GM21360 (cell line): ENCODE measurements around the gene RNF26.
A peak's percentile ranks its signal among the peaks of the same experiment; 100 is the strongest.

Experiments used
- ATAC-seq: cut with Tn5 transposase; IDR thresholded peaks from one replicate; pipeline ENCODE4 v1.9.1; 2021; ENCODE audit warnings: mild to moderate bottlenecking, moderate library complexity; ENCODE audit not compliant: unreplicated experiment

Gene RNF26

DNA sequence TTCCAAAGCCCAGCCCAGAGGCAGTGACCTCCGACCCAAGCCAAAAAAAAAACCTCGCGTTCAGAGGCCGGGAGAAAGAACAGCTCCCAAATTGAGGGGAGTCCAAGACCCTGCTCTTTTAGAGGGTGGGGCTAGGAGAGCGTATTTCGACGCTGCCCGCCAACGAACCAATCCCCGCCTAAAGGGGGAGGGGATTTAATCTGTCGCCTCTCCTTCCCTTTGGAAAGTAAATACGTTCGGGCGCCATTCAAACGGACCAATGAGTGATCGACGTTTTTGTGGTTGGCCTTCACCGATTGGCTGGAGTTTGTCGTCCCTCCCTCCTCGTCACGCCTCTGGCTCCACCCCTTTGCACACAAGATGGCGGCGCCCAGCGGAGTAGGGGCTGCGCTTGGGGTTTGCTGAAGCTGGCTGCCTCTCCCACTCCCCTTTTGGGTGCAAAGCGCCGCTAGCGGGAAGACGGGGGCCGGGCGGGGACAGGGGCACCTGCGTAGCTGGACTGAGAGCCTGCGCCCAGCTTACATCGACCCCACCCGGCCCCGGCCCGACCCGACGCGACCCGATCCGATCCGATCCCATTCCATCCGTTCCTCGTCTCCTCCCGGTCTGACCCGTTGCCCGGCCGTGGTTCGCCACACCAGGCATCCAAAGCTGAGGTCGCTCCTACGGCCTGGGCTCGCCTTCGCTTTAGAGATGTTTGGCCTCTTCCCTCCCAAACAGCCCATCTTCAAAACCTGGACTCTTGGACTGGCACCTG, at the start of gene RNF26:
RNF26 (plus strand) TSS at position 354 of the 757 bp plus-strand sequence. CDS start 596 bp downstream, outside the sequence.
- peak; percentile 89 for ATAC-seq

DNA sequence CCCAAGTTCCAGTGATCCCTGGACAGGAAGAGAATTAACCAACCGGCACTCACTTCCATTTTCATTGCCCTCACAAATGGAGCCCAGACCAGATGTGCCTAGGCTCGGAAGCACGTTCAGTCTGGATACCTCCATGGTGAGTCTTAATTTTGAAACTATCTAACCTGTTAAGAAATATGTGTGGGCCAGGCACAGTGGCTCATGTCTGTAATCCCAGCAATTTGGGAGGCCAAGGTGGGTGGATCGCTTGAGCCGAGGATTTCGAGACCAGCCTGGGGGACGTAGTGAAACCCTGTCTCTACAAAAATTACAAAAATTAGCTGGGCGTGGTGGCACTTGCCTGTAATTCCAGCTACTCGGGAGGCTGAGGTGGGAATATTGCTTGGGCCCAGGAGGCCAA, 48.9 kb upstream of the RNF26 start:
- no peak for ATAC-seq

DNA sequence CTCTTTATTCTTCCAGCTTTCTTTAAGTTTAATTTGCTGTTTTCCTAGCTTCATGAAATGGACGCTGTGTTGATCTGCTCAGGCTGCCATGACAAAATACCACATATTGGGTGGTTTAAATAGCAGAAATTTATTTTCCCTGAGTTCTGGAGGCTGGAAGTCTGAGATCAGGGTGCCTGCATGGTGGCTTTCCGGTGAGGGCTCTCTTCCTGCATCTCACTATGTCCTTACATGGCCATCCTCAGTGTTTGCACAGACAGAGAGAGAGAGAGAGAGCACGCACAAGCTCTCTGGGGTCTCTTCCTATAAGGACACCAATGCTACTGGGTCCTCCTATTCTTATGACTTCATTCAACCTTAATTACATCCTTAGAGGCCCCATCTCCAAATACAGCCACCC, 46.1 kb upstream of the RNF26 start:
- ATAC-seq: no peak

DNA sequence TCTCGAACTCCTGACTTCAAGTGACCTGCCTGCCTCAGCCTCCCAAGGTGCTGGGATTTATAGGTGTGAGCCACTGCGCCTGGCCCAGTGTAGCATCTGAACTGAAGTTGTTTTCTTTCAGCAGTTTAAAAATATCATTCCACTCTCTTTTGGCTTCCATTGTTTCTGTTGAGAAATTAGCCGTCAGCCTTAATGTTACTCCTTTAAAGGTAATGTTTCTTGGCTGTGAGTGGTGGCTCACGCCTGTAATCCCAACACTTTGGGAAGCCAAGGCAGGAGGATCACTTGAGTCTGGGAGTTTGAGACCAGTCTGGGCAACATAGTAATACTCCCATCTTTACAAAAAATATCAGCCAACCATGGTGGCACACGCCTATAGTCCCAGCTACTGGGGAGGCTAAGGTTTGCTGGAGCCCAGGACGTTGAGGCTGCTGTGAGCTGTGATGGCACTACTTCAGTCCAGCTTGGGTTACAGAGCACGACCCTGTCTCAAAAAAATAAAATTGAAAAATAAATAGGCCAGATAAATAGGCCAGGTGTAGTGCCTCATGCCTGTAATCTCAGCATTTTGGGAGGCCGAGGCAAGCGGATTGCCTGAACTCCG, 43.3 kb upstream of the RNF26 start:
- ATAC-seq: no peak

DNA sequence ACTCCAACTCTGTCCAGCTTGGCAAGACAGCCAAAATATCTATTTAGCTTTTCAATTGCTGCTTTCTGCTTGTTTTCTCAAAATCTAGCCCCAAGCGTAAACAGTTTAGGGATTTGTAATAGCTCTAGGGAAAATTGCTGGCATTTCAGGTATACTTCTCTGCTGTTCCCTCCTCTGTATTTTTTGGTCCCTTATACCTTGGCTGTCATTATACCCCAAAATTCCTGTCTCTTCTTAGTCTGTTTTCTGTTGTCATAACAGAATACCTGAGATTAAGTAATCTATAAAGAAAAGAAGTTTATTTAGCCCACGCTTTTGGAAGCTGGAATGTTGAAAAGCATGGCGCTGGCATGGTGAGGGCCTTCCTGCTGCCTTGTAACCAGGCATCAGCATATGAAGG, 40.9 kb upstream of the RNF26 start:
- no peak for ATAC-seq

DNA sequence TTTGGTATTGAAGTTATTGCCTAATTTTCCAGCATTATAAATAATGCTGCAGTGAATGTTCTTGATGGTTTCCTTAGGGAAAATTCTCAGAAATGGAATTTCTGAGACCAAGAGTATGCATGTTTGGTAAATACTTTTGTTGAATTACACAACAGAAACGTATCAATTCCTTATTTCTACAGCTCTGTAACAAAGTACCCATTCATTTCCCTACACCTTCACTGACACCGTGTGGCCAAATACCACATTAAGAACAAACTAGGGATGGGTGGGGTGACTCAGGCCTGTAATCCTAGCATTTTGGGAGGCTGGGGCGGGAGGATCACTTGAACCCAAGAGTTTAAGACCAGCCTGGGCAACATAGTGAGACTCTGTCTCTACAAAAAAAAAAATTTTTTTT, 39.1 kb upstream of the RNF26 start:
- no peak for ATAC-seq

DNA sequence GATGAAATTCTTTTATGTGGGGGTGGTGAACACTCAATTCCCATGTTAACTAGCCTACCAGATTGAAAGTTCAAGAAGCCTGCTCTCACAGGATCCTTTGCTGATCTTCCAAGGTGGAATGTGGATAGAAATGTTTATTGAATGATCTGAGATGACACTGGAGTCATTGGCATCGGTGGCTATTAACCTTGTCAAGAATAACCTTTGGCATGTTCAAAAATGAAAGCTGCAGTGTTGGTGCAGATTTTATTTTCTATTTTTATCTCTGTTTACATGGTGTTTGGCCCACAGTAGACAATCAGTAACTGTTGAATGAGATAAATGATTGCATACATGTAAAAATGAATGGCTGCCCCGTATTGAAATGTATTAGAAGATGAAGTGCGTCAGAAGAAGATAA, 36.4 kb upstream of the RNF26 start:
- ATAC-seq: no peak

DNA sequence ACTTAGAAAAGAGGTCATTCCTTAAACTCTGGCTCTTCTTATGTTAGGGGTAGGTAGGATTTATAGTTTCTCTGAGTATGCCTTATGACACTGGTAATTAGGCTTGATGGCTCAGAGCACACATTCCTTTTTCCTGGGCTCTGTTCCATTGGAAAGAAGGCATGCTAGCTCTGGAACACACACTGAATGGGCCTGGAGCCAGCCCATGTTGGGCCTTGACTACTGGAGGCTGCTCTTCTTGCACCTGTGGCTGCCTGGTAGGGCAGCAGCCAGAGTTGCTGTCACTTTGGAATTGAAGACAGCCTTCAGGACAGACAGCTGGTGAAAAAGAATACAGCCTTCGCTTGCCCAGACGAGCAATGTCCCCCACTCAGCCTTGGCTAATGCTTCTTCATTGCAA, 35.6 kb upstream of the RNF26 start:
- no peak for ATAC-seq

DNA sequence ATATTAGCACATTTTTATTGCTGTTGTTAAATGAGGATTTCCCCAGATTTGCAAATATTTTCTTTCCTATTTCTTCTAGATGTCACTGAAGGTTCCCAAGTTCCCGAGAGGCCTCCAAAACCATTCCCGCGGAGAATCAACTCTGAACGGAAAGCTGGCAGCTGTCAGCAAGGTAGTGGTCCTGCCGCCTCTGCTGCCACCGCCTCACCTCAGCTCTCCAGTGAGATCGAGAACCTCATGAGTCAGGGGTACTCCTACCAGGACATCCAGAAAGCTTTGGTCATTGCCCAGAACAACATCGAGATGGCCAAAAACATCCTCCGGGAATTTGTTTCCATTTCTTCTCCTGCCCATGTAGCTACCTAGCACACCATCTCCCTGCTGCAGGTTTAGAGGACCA, 34.9 kb upstream of the RNF26 start:
- ATAC-seq: no peak

DNA sequence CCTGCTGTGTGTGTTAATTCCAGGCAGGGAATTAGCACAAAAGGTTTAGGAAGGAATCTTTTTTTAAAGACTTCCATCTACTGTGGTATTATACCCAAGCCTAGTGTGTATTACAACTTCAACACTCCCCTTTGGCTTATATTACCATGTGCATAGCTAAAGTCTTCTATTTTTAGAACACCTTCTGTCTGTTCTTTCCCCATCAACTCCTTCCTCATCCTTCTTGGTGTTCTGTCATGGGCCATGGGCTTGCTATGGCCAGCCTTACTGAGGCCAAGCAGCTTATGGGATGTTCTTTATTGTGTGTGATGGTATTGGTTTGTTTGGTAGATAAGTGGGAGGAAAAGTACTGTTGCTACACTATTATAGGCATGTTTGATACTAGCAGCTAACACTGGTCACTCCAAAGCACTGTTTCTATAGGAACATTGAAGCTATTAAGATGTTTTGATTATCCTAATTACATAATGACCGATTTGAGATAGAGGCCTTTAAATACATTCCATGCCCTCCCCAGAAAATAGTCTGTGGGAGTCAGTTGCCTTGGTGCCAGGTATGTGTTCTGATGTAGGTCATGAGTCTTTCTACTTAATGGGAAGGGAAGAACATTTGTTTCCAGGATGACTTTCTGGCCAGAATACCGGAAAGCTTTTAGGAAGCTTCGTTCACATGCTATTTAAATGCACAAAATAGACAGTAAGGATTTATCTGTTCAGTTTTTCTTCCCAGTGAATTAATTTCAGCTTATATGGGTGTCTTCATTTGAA, 33.9 kb upstream of the RNF26 start:
- ATAC-seq: no peak

DNA sequence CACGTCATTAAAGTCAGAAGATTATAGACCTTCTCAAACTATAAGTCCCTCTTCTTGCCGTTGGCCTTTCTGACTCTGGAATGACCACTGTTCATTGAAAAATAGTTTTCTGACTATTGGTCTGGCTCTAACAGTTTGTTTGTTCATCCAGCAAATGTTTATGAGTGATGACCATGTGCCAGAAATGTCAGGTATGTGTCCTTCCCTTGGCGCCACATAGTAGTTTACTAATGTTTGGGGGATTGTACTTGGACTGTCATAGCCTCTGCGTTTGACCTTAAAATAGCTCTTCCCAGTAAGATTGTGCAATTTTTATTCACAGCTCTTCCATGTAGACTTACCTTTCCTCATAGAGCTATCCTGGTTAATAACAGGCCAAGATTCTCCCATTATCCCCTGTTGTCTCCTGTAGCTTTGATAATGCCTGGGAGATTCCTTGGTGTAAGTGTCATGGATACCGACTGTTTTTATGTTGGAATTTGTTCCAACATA, 31.1 kb upstream of the RNF26 start:
- ATAC-seq: no peak

DNA sequence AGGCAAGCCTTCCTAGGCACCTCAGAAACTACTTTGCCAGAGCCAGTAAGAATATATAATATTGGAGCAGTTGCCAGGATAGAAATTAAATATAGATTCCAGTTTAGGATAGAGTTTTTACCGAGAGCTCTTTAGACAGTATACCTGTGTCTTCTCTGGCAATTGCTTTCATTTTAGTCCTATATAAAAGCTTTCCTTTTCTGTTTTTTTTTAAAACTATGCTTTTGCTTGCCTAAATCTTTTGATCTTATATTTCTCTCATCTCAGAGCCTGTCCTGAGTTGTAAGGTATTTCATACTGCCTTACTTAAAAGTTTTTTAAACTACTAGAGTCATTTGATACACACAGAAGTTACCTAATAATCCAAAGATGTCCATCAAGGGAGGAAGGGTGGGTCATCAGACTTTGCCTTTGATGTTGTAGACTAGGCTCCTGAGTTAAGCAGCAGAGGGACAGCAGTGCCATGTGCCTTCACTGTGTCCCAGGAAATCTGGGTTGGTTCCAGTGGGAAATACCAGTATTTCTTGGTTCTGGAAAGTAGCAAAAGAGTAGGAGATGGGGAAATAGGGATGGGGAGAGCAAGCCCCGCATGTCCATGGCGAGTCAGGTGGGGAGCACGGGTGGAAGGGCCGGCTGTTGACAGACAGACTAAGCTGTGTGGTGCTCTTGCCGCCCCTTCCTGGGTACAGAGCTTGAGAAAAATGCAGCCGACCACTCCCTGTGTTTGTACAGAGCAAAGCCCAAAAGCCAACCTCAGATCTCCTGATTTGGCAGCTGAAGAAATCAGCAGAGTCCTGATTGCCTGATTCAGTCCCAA, 28.6 kb upstream of the RNF26 start:
- ATAC-seq: no peak

DNA sequence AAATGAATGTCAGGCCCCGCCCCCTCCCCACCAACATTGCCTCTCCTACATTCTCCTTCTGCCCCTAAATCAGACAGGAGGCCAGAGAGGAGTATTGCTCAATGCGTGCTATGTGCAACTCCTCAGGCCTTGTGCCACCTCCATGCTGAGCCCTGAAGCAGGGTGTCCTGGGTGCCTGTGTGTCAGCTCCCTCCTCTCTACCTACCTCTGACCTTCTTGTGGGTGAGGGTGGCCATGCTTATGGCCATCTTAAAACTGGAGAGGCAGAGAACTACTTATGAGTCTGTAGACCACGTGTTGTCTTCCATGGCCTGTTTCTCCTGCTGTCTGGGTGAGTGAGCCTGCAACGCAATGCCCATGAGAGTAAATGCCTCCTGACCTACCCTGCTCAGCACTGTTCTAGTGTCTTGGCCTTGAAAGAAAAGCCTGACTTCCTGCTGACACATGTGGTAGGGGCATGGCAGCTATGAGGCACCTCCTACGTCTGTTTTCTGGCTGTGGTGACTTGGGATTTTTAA, 27.9 kb upstream of the RNF26 start:
- no peak for ATAC-seq

DNA sequence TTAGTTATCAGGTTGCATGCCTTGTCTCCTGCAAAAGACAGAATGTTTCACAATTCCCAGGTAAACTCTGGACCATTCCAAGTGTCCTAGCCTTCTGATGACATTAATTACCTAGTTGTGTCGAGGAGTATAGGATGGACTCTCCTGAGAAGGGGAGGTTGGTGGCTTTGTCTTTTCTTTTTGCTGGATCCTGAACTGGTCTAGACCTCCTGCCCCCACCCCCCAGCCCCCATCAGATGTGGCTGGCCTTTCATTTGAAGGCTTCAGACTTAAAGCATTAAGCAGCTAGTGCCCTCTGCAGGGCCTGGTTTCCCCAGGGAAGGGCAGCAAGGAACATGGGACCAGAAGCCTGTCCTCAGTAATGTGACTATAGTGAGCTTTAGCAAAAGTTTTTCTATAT, 27.1 kb upstream of the RNF26 start:
- ATAC-seq: no peak

DNA sequence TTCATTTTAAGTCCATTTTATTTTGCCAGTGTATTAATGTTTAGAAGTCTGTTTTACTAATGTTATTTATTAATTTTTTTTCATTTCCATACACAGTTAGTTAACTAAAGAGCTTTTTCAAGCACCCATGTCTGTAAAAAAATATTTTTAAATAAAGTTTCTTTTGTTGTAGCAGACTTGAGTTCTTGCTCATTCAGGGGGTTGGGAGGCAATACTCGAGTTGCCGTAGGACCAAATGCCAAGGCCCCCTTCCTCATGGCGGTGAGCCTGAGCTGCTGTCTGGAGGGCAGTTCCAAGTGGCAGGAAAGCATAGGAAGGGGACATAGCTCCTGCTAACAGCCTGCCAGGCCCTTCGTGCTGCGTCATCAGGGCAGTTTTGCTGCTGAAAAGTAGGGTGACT, 26.4 kb upstream of the RNF26 start:
- ATAC-seq: no peak

DNA sequence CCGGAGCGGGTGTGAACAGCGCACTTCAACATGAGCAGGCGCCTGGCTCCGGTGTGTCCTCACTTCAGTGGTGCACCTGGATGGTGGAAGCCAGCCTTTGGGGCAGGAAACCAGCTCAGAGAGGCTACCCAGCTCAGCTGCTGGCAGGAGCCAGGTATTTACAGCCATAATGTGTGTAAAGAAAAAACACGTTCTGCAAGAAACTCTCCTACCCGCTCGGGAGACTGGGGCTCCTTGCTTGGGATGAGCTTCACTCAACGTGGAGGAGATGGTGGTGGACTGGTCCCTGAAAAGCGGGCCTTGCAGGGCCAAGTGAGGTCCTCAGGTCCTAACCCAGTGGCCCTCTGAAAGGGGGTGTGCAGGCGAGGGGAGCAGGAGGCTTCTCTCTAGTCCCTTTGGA, 24.9 kb upstream of the RNF26 start:
- no peak for ATAC-seq

DNA sequence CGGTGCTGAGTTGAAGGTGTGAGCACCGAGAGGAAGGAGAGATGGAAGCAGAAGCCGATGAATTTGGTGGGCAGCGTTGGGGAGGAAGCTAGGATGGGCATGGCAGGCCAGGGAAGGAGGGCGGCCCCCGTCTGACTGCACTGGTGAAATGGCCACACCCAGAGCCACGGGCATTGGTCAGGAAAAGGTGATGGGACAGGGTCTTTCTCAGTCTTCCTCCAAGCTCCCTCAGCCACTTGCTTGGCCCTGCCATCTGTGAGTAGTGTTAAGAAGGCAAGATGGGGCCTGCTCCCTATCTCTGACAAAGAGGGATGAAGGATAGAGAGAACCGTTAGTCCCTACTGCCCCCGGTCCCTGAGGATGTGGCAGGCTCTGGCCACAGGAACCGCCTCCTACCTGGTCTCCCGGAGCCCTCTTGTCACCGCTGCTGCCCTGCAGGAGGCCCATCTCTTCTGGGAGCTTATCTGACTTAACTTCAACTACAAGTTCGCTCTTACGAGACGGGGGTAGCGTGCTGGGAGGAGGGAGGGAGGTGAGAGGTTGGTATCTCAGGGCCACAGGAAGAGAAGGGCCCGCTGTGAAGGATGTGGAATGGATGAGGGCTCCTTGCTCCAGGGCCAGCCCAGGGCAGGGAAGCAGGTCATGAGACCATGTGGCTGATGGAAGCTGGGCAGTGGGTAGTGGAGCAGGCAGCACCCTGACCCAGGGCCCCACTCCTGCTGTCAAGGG, 24.2 kb upstream of the RNF26 start:
- ATAC-seq: no peak

DNA sequence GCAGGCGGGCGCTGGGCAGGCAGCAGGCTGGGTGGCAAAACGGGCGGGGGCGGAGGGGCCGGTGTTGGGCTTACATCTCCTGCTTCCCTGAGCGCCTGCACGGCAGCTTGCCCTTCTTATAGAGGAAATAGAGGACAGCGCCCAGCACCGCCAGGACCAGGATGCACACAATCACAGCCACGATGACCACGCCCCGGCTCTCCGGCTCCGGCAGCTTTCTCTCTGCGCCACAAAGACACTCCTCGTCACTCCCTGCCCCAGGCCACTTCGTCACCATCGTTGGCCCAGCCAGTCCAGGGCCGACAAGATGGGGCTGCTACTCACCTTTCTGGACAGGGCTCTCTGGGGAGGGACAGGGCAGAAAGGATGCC, 23.7 kb upstream of the RNF26 start:
- ATAC-seq: no peak

DNA sequence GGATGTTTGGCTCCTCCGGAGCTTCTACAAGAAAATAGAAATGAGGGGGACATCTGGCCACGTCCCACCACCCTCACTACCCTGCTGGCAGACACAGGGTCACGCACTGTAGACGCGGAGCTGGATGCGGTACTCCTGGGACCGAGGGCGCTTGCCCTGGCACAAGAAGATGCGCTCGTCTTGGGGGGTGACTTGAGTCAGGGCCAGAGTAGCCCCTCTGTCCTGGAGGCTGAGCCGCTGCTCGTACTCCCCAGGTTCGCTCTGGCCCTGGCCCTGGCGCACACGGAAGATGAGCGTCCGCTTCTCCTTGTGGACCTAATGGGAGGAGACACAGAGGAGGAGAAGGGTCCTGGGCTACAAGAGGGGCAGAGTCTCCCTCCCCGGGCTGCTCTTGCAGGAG, 19.6 kb upstream of the RNF26 start:
- no peak for ATAC-seq
